HEK293 (cell line): ENCODE data around the gene TIGD1.

Experiments
- ATF2 ChIP-seq: fragments of 450-650 bp; formaldehyde crosslinking; IDR thresholded peaks from 2 replicates; pipeline ENCODE4 v1.5.1; 2016; ENCODE audit warnings: missing biosample characterization, missing genetic modification characterization, low read depth
- BCL11B ChIP-seq: fragments of 450-650 bp; formaldehyde crosslinking; IDR thresholded peaks from 2 replicates; pipeline ENCODE4 v1.5.1; 2016; ENCODE audit warnings: low read depth, missing biosample characterization, missing genetic modification characterization
- KLF1 ChIP-seq: fragments of 450-650 bp; formaldehyde crosslinking; IDR thresholded peaks from 2 replicates; pipeline ENCODE4 v1.5.1; 2016; ENCODE audit warnings: missing biosample characterization, missing genetic modification characterization
- KLF16 ChIP-seq: fragments of 450-650 bp; formaldehyde crosslinking; IDR thresholded peaks from 2 replicates; pipeline ENCODE4 v1.5.1; 2017; ENCODE audit warnings: missing biosample characterization, missing genetic modification characterization
- SP2 ChIP-seq: fragments of 450-650 bp; formaldehyde crosslinking; IDR thresholded peaks from 2 replicates; pipeline ENCODE4 v1.5.1; 2016; ENCODE audit warnings: missing biosample characterization, missing genetic modification characterization
- ZEB2 ChIP-seq: fragments of 450-650 bp; formaldehyde crosslinking; IDR thresholded peaks from 2 replicates; pipeline ENCODE4 v1.5.1; 2016; ENCODE audit warnings: missing biosample characterization, missing genetic modification characterization
- ZFP37 ChIP-seq: fragments of 450-650 bp; formaldehyde crosslinking; IDR thresholded peaks from 2 replicates; pipeline ENCODE4 v1.5.1; 2016; ENCODE audit warnings: missing biosample characterization, missing genetic modification characterization
- ZNF2 ChIP-seq: fragments of 450-650 bp; formaldehyde crosslinking; IDR thresholded peaks from 2 replicates; pipeline ENCODE4 v1.5.1; 2016; ENCODE audit warnings: missing biosample characterization, missing genetic modification characterization
- ZNF23 ChIP-seq: fragments of 450-650 bp; formaldehyde crosslinking; IDR thresholded peaks from 2 replicates; pipeline ENCODE4 v1.5.1; 2016; ENCODE audit warnings: missing biosample characterization, missing genetic modification characterization, borderline replicate concordance
- ZNF335 ChIP-seq: fragments of 450-650 bp; formaldehyde crosslinking; conservative IDR thresholded peaks from 2 replicates; pipeline ENCODE4 v1.5.1; 2016; ENCODE audit warnings: missing biosample characterization, missing genetic modification characterization
- ZNF426 ChIP-seq: fragments of 450-650 bp; formaldehyde crosslinking; IDR thresholded peaks from 2 replicates; pipeline ENCODE4 v1.5.1; 2017; ENCODE audit warnings: missing biosample characterization, missing genetic modification characterization, mild to moderate bottlenecking, inconsistent platforms, moderate library complexity
- ZNF518A ChIP-seq: fragments of 450-650 bp; formaldehyde crosslinking; conservative IDR thresholded peaks from 2 replicates; pipeline ENCODE4 v1.5.1; 2016; ENCODE audit warnings: low read depth, missing biosample characterization, missing genetic modification characterization
- ZNF654 ChIP-seq: fragments of 450-650 bp; formaldehyde crosslinking; IDR thresholded peaks from 2 replicates; pipeline ENCODE4 v1.5.1; 2016; ENCODE audit warnings: low read depth, missing biosample characterization, missing genetic modification characterization
- ZNF660 ChIP-seq: fragments of 450-650 bp; IDR thresholded peaks from 2 replicates; pipeline ENCODE4 v1.5.1; 2018; ENCODE audit warnings: missing biosample characterization, mild to moderate bottlenecking, missing genetic modification characterization
- TF ChIP-seq, protein P1 (sequence below): fragments of 450-650 bp; formaldehyde crosslinking; IDR thresholded peaks from 2 replicates; pipeline ENCODE4 v1.5.1; 2016; ENCODE audit warnings: missing biosample characterization, missing genetic modification characterization
- TF ChIP-seq, protein P2 (sequence below): fragments of 450-650 bp; formaldehyde crosslinking; IDR thresholded peaks from 2 replicates; pipeline ENCODE4 v1.5.1; 2016; ENCODE audit warnings: missing biosample characterization, missing genetic modification characterization
- TF ChIP-seq, protein P3 (sequence below): sonication (generic); formaldehyde crosslinking; IDR thresholded peaks from 2 replicates; pipeline ENCODE4 v1.8.1; 2022; ENCODE audit warnings: mild to moderate bottlenecking, moderate library complexity, missing genetic modification reagents
- TF ChIP-seq, protein P4 (sequence below): fragments of 450-650 bp; formaldehyde crosslinking; optimal IDR thresholded peaks from 2 replicates; pipeline ENCODE3; 2016; ENCODE audit warnings: missing biosample characterization, mild to moderate bottlenecking, missing genetic modification characterization
- TF ChIP-seq, protein P5 (sequence below): fragments of 450-650 bp; formaldehyde crosslinking; conservative IDR thresholded peaks from 2 replicates; pipeline ENCODE4 v1.5.1; 2016; ENCODE audit warnings: low read depth, missing biosample characterization, missing genetic modification characterization

TIGD1 gene

DNA sequence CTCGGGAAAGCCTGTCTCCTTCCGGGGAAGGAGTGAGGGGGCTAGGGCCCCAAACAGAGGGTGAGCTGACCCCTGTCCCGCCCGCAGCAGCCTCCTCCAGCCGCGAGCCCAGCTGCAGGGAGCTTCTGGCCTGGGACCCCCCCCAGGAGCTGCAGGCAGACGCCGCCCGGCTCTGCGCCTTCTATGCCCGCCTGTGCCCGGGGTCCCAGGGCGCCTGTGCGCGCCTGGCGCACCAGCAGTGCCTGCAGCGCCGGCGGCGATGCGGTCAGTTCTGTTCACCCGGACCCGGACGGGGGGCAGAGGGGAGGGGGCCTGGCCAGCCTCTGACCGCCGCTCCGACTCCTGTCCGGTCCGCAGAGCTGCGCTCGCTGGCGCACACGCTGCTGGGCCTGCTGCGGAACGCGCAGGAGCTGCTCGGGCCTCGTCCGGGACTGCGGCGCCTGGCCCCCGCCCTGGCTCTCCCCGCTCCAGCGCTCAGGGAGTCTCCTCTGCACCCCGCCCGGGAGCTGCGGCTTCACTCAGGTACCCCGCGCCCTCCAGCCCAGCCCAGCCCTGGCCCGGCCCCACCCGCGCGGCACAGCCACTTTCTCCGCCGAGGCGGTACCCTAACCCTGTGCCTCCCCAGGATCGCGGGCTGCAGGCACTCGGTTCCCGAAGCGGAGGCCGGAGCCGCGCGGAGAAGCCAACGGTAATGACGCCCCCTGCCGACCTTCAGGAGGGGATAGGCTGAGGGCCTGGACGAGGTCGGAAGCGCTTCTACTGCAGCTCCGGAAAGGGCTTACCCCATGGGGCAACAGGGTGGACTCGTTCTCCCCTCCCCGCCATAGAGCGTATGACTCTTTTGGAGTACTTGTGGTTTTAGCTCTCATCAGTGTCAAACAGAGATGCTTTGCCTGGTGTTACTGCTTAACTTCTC is 26.4 kb downstream of the TIGD1 start (continued):
- TF ChIP-seq, protein P1, sequence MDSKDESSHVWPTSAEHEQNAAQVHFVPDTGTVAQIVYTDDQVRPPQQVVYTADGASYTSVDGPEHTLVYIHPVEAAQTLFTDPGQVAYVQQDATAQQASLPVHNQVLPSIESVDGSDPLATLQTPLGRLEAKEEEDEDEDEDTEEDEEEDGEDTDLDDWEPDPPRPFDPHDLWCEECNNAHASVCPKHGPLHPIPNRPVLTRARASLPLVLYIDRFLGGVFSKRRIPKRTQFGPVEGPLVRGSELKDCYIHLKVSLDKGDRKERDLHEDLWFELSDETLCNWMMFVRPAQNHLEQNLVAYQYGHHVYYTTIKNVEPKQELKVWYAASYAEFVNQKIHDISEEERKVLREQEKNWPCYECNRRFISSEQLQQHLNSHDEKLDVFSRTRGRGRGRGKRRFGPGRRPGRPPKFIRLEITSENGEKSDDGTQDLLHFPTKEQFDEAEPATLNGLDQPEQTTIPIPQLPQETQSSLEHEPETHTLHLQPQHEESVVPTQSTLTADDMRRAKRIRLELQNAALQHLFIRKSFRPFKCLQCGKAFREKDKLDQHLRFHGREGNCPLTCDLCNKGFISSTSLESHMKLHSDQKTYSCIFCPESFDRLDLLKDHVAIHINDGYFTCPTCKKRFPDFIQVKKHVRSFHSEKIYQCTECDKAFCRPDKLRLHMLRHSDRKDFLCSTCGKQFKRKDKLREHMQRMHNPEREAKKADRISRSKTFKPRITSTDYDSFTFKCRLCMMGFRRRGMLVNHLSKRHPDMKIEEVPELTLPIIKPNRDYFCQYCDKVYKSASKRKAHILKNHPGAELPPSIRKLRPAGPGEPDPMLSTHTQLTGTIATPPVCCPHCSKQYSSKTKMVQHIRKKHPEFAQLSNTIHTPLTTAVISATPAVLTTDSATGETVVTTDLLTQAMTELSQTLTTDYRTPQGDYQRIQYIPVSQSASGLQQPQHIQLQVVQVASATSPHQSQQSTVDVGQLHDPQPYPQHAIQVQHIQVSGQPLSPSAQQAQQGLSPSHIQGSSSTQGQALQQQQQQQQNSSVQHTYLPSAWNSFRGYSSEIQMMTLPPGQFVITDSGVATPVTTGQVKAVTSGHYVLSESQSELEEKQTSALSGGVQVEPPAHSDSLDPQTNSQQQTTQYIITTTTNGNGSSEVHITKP (tag by site-specific recombination) = 0 out of 2 replicates have a peak, but pooled peaks have one; percentile 44
- TF ChIP-seq ZFP37 (tag by site-specific recombination) (0 out of 2 replicates have a peak, but pooled peaks have one; percentile 22), ZEB2 (peak; percentile 65; the same call in 1 of the 2 replicates), ZNF335 (tag by site-specific recombination) (peak; percentile 87), ZNF23 (tag by site-specific recombination) (no peak), SP2 (tag by site-specific recombination) (peak; percentile 44), ZNF518A (tag by site-specific recombination) (no peak), KLF1 (peak; percentile 64), KLF16 (tag by site-specific recombination) (no peak), ZNF660 (tag by site-specific recombination) (peak; percentile 55; the same call in 1 of the 2 replicates), ZNF654 (tag by site-specific recombination) (peak; percentile 18; the same call in 1 of the 2 replicates), ATF2 (tag by site-specific recombination) (no peak), ZNF2 (tag by site-specific recombination) (peak; percentile 91; the same call in 1 of the 2 replicates), BCL11B (tag by site-specific recombination) (no peak), ZNF426 (tag by site-specific recombination) (no peak)
- TF ChIP-seq, protein P2, sequence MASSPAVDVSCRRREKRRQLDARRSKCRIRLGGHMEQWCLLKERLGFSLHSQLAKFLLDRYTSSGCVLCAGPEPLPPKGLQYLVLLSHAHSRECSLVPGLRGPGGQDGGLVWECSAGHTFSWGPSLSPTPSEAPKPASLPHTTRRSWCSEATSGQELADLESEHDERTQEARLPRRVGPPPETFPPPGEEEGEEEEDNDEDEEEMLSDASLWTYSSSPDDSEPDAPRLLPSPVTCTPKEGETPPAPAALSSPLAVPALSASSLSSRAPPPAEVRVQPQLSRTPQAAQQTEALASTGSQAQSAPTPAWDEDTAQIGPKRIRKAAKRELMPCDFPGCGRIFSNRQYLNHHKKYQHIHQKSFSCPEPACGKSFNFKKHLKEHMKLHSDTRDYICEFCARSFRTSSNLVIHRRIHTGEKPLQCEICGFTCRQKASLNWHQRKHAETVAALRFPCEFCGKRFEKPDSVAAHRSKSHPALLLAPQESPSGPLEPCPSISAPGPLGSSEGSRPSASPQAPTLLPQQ (tag by site-specific recombination) = peak; percentile 44; the same call in 1 of the 2 replicates
- TF ChIP-seq, protein P3, sequence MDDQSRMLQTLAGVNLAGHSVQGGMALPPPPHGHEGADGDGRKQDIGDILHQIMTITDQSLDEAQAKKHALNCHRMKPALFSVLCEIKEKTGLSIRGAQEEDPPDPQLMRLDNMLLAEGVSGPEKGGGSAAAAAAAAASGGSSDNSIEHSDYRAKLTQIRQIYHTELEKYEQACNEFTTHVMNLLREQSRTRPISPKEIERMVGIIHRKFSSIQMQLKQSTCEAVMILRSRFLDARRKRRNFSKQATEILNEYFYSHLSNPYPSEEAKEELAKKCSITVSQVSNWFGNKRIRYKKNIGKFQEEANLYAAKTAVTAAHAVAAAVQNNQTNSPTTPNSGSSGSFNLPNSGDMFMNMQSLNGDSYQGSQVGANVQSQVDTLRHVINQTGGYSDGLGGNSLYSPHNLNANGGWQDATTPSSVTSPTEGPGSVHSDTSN (CRISPR knock-in tag) = 0 out of 2 replicates have a peak, but pooled peaks have one; percentile 9
- TF ChIP-seq, protein P4, sequence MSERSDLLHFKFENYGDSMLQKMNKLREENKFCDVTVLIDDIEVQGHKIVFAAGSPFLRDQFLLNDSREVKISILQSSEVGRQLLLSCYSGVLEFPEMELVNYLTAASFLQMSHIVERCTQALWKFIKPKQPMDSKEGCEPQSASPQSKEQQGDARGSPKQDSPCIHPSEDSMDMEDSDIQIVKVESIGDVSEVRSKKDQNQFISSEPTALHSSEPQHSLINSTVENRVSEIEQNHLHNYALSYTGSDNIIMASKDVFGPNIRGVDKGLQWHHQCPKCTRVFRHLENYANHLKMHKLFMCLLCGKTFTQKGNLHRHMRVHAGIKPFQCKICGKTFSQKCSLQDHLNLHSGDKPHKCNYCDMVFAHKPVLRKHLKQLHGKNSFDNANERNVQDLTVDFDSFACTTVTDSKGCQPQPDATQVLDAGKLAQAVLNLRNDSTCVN (tag by site-specific recombination) = peak; percentile 79
- TF ChIP-seq, protein P5, sequence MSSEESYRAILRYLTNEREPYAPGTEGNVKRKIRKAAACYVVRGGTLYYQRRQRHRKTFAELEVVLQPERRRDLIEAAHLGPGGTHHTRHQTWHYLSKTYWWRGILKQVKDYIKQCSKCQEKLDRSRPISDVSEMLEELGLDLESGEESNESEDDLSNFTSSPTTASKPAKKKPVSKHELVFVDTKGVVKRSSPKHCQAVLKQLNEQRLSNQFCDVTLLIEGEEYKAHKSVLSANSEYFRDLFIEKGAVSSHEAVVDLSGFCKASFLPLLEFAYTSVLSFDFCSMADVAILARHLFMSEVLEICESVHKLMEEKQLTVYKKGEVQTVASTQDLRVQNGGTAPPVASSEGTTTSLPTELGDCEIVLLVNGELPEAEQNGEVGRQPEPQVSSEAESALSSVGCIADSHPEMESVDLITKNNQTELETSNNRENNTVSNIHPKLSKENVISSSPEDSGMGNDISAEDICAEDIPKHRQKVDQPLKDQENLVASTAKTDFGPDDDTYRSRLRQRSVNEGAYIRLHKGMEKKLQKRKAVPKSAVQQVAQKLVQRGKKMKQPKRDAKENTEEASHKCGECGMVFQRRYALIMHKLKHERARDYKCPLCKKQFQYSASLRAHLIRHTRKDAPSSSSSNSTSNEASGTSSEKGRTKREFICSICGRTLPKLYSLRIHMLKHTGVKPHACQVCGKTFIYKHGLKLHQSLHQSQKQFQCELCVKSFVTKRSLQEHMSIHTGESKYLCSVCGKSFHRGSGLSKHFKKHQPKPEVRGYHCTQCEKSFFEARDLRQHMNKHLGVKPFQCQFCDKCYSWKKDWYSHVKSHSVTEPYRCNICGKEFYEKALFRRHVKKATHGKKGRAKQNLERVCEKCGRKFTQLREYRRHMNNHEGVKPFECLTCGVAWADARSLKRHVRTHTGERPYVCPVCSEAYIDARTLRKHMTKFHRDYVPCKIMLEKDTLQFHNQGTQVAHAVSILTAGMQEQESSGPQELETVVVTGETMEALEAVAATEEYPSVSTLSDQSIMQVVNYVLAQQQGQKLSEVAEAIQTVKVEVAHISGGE (tag by site-specific recombination) = peak; percentile 62; the same call in 1 of the 2 replicates
